Myocyte (in vitro differentiated cells): Measurements from ENCODE around the gene SLC13A3. TPM values are rescaled to one million over a fixed set of nuclear protein-coding genes. Genes with fewer than 3 reads are reported as not detected.

Experiments used
- DNase-seq: peaks from one replicate; pipeline ENCODE4 v3.0.0-alpha.2; 2012; ENCODE audit warnings: low read depth
- total RNA-seq: library from RNA; depleted of rRNA; stranded (reverse); fragments of >200 nt; gene quantifications from 2 replicates; pipeline ENCODE4 v1.2.3, GENCODE V29; 2014

The SLC13A3 gene
- total RNA-seq, 1 donor from 2014 or later: 0.59 TPM

- peak; percentile 13 for DNase-seq
Measured at GRCh38 chr20:46559685-46560440, 91.4 kb downstream of the SLC13A3 start.

- peak; percentile 80 for DNase-seq
Measured at GRCh38 chr20:46559001-46559400, 92.3 kb downstream of the SLC13A3 start.

GRCh38 chr20:46558511-46558959 lies 92.7 kb downstream of the SLC13A3 start:
- DNase-seq: peak; percentile 84

- peak; percentile 6 for DNase-seq
Measured at GRCh38 chr20:46557231-46557956, 93.9 kb downstream of the SLC13A3 start.

- no peak for DNase-seq
Measured at GRCh38 chr20:46555370-46555956, 95.8 kb downstream of the SLC13A3 start.

GRCh38 chr20:46554828-46555227 lies 96.4 kb downstream of the SLC13A3 start:
- DNase-seq: no peak

- DNase-seq: no peak
Measured at GRCh38 chr20:46553926-46554325, 97.3 kb downstream of the SLC13A3 start.

GRCh38 chr20:46552460-46553420 lies 98.5 kb downstream of the SLC13A3 start:
- DNase-seq: no peak

GRCh38 chr20:46551522-46552381 lies 99.5 kb downstream of the SLC13A3 start:
- DNase-seq: no peak

- peak; percentile 49 for DNase-seq
Measured at GRCh38 chr20:46550461-46550860, 100.8 kb downstream of the SLC13A3 start, which contains the start of gene OCSTAMP. Gene OCSTAMP (minus strand): TSS chr20:46550654. CDS start chr20:46550560, 94 bp downstream.

- no peak for DNase-seq
Measured at GRCh38 chr20:46549188-46549972, 101.9 kb downstream of the SLC13A3 start.

- no peak for DNase-seq
Measured at GRCh38 chr20:46548688-46549087, 102.6 kb downstream of the SLC13A3 start.

GRCh38 chr20:46547995-46548394 lies 103.3 kb downstream of the SLC13A3 start:
- no peak for DNase-seq

GRCh38 chr20:46546936-46547335 lies 104.3 kb downstream of the SLC13A3 start:
- no peak for DNase-seq

GRCh38 chr20:46546298-46546697 lies 105.0 kb downstream of the SLC13A3 start:
- no peak for DNase-seq

- no peak for DNase-seq
Measured at GRCh38 chr20:46545827-46546138, 105.5 kb downstream of the SLC13A3 start.

GRCh38 chr20:46545077-46545826 lies 106.0 kb downstream of the SLC13A3 start:
- DNase-seq: peak; percentile 23

- no peak for DNase-seq
Measured at GRCh38 chr20:46544576-46544975, 106.7 kb downstream of the SLC13A3 start.
